GM19043 (cell line): ENCODE measurements around the gene MAP2.
"Not testable (repeated sequence)": the region's sequence is repeated elsewhere in the genome, so short reads cannot be mapped to it uniquely, and the experiment has no call there.

ENCODE experiments used
- ATAC-seq: cut with Tn5 transposase; IDR thresholded peaks from one replicate; pipeline ENCODE4 v1.9.1; 2021; ENCODE audit warnings: low read depth; ENCODE audit not compliant: unreplicated experiment

MAP2 gene

GRCh38 chr2:209473930-209474419 lies 50.1 kb downstream of the MAP2 start:
- ATAC-seq: no peak

- no peak for ATAC-seq
Measured at GRCh38 chr2:209474960-209475359, 51.1 kb downstream of the MAP2 start.

GRCh38 chr2:209476367-209477208 lies 52.7 kb downstream of the MAP2 start:
- ATAC-seq: no peak

GRCh38 chr2:209492296-209492695 lies 68.4 kb downstream of the MAP2 start:
- ATAC-seq: not testable (repeated sequence)

DNA sequence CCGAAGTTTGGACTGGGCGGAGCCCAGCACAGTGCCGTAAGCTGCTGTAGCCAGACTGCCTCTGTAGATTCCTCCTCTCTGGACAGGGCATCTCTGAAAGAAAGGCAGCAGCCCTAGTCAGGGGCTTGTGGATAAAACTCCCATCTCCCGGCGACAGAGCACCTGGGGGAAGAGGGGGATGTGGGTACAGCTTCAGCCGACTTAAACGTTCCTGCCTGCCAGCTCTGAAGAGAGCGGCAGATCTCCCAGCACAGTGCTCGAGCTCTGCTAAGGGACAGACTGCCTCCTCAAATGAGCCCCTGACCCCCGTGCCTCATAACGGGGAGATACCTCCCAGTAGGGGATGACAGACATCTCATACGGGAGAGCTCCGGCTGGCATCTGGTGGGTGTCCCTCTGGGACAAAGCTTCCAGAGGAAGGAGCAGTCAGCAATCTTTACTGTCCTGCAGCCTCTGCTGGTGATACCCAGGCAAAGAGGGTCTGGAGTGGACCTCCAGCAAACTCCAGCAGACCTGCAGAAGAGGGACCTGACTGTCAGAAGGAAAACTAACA lies 71.3 kb downstream of the MAP2 start:
- ATAC-seq: not testable (repeated sequence)

DNA sequence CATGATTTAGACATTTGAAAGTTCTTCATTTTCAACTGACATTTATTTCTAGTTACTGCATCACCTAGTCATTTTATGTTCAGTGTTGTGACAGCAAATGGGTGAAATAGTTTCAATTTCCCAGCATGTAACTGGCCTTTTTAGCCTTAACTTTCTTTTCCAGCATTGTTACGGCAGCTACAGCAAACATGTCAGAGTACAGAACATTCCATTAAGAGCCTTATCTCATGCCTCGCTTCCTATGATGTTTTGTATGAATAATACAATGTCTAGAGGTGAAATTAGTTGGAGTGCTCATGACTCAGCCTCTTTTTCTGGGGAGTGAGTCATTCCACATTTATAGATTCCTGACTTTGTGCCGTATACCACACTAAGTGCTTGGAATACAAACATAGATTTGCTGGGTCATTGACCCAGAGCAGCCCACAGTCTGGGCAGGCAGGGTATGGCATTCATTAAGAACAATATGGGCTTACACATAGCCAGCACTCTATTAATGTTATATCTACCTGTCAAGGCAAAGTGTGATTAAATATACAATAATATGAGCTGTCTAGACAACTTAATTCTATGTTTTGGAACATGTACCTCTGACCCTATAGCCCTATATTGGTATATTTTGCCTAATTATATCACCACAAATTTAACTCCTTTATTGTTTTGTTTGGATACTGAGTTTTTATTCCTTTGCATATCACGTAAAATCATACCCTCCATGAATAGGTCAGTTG lies 72.2 kb downstream of the MAP2 start:
- ATAC-seq: no peak

DNA sequence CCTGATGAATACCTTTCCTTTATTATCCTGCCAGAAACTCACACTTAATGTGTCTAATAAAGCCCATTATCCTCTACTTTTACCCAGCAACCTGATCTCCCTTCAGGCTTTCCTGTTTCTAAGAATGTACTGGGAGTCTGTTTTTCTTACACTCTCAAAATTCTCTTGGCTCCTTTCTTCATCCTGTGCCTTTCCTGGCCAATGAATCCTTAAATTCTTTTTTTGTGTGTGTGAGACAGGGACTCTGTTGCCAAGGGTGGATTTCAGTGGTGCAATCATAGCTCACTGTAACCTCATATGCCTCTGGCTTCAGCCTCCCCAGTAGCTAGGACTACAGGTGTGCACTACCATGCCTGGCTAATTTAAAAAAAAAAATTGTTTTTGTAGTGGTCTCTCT lies 72.7 kb downstream of the MAP2 start:
- no peak for ATAC-seq

DNA sequence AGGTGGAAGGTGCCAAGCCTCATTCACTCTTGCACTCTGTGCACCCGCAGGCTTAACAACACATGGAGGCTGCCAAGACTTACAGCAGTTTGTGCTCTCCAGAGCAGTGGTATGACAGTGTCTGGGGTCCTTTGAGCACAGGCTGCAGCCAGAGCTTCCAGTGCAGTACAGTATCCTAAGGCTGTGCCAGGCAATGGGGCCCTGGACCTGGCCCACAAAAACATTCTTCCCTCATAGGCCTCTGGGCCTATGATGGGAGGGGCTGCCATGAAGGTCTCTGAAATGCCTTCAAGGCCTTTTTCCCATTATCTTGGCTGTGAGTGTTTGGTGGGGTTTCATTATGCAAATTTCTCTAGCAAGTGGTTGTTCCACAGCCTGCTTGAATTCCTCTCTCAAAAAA lies 74.8 kb downstream of the MAP2 start:
- no peak for ATAC-seq

DNA sequence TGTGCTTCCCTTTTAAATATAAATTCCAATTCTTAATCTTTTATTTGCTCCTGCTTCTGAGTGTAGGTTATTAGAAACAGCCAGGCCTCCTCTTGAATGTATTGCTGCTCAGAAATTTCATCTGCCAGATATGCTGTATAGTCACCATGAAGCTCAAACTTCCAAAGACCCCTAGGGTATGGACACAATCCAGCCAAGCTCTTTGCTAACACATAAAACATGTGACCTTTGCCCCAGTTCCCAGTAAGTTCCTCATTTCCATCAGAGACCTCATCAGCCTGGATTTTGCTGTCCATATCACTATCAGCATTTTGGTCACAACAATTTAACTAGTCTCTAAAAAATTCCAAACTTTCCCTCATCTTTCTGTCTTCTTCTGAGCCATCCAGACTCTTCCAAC lies 75.2 kb downstream of the MAP2 start:
- no peak for ATAC-seq

- ATAC-seq: no peak
Measured at GRCh38 chr2:209501579-209501978, 77.7 kb downstream of the MAP2 start.

GRCh38 chr2:209505410-209505809 lies 81.6 kb downstream of the MAP2 start:
- ATAC-seq: no peak

- no peak for ATAC-seq
Measured at GRCh38 chr2:209508255-209508654, 84.4 kb downstream of the MAP2 start.

- ATAC-seq: no peak
Measured at GRCh38 chr2:209511637-209512036, 87.8 kb downstream of the MAP2 start.

GRCh38 chr2:209512971-209513370 lies 89.1 kb downstream of the MAP2 start:
- peak; percentile 46 for ATAC-seq

DNA sequence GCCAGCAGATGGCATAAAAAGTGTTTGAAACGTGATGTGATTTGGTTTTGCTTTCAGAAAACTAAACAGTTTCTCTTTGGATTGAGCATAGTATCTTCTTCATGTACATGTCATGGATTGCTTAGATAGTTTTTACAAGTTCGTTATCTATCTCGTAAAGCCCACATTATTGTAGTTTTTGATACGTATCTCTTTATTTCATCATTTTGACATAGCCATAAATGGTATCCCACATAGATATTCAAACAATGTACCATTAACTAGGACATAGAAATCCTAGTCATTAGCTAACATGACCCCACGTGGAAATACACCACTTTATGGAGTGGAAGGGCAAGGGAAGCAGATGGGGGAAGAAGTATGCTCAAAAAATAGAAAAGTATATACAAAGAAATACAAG lies 93.6 kb downstream of the MAP2 start:
- ATAC-seq: no peak

- no peak for ATAC-seq
Measured at GRCh38 chr2:209519271-209519670, 95.4 kb downstream of the MAP2 start.

DNA sequence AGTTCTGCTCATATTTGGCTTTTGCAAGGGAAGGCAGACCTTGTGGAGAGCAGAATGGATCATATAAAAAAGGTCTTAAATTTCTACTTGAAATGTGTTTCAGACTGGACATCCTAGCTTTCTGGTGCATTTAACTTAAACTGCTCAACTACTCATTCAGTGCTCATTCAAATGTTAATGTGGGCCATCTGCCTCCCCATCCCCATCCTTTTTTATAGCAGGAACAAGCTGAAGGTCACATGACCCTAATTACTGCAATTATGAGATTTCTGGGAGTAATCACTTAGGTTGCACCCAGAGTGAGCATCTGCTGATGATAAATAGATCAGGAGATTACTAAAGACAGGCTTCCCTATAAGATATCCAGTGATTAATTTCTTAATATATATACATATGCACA lies 96.1 kb downstream of the MAP2 start:
- no peak for ATAC-seq

DNA sequence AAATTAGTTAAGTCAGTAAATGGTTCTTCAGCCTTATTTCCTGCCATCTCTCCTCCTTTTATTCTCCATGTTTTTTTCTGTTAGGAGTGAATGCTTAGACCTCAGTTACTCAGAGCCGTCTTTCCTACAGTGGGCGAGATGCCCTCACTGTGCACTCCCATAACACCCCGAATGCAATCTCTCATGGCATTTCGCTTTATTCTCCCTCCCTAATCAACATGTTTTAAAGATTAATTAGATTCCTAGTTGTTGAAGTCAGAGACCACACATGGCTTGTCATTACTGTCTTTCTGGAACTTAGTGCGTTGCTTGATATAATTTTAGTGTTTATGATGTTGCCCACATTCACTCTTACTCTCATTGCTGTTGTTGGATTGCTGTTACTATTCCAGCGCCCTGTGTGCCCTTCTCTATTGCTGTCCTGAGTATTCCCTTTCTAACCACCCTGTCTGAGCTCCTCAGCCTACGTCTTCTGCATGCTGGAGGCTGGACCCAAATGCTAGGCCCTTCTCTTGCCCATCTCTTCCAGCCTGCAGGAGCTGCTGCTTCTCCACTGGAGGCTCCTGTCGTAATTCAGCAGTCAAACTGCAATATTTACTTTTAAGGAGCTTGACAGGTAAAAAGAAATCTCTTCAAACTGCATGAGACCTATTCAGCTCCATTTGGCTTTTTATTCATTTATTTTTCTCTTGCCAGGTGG lies 99.3 kb downstream of the MAP2 start:
- no peak for ATAC-seq

DNA sequence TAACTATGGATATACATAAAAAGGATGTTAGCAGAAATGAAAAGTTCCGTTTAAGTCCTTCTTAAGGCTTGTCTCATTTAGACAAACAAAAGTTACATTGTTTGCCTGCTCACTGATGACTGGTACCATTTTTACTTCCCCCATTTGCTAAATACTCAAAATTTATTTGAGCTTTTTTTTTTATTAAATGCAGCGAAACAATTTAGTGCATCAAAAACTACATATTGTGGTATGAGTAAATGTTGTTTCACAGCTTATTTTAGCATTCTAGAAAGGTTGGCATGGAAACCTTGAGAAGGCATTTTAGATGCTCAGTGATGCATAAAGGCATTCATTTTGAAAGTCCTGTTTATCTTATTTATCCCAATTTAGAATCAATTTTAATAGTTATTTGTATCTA lies 100.0 kb downstream of the MAP2 start:
- peak; percentile 43 for ATAC-seq

- no peak for ATAC-seq
Measured at GRCh38 chr2:209525331-209525730, 101.5 kb downstream of the MAP2 start.

DNA sequence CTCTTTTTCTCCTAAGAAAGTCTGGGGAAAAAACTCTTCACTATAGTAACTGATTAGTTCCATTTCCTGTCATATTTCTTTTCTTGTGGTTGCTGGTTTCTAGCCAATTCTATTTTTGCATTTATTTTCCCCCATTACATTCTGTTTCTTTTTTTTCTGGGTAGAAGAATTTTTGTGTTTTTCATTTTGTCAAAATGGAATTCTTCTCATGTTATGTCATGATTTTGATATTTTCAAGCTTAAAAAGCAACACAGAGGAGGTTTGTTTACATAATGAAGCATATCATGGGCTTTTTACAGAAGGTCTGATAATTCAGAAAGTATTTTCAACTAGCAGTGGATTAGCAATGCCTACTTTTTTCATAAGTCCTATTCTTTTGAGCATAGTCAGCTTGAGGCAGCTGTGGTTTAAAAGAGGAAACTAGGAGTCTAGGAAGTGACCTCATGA lies 102.0 kb downstream of the MAP2 start:
- peak; percentile 38 for ATAC-seq
